ENCODE results near the gene APBA1. TPM values are rescaled to one million over a fixed set of nuclear protein-coding genes. Genes with fewer than 3 reads are reported as not detected.

Gene APBA1
- total RNA-seq, 1 donor from 2014 or later, result 4.3 TPM

DNA sequence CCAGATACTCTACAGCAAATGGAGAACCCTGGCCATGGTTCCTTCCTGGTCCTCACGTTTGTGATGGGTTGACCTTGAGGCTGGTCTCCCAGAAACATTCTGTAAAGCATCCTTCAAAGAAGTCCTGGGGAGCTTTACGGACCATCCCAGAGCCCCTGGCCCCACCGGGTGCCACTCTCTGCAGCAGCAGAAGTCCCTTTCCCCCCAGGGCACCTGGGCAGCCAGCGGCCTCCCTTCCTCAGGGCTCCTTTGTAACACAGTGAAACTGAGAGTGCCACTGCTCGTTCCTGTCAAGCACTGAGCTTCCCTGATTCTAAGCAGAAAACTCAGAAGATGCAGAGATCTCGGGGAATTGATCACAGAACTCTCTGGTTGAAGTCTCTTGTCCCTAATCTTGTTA is 242.9 kb downstream of the APBA1 start:
- no peak for ATAC-seq
- H3K4me1 ChIP-seq, result no peaks in the 10 kb centered on the region
- H3K36me3 ChIP-seq, result no peaks in the 10 kb centered on the region
- H3K27ac ChIP-seq, result no peak overlapping the region
- no peaks in the 10 kb centered on the region for H3K27me3 ChIP-seq (ENCODE audit: low read depth)
- no peak for DNase-seq
- no peak overlapping the region for H3K4me3 ChIP-seq
- intact Hi-C loops (cut with DNase I), result no loop called here
- TF ChIP-seq, protein P1, sequence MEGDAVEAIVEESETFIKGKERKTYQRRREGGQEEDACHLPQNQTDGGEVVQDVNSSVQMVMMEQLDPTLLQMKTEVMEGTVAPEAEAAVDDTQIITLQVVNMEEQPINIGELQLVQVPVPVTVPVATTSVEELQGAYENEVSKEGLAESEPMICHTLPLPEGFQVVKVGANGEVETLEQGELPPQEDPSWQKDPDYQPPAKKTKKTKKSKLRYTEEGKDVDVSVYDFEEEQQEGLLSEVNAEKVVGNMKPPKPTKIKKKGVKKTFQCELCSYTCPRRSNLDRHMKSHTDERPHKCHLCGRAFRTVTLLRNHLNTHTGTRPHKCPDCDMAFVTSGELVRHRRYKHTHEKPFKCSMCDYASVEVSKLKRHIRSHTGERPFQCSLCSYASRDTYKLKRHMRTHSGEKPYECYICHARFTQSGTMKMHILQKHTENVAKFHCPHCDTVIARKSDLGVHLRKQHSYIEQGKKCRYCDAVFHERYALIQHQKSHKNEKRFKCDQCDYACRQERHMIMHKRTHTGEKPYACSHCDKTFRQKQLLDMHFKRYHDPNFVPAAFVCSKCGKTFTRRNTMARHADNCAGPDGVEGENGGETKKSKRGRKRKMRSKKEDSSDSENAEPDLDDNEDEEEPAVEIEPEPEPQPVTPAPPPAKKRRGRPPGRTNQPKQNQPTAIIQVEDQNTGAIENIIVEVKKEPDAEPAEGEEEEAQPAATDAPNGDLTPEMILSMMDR (IDR thresholded peaks at IDR 0.05), result no peak
- H3K9me3 ChIP-seq, result no peaks in the 10 kb centered on the region

DNA sequence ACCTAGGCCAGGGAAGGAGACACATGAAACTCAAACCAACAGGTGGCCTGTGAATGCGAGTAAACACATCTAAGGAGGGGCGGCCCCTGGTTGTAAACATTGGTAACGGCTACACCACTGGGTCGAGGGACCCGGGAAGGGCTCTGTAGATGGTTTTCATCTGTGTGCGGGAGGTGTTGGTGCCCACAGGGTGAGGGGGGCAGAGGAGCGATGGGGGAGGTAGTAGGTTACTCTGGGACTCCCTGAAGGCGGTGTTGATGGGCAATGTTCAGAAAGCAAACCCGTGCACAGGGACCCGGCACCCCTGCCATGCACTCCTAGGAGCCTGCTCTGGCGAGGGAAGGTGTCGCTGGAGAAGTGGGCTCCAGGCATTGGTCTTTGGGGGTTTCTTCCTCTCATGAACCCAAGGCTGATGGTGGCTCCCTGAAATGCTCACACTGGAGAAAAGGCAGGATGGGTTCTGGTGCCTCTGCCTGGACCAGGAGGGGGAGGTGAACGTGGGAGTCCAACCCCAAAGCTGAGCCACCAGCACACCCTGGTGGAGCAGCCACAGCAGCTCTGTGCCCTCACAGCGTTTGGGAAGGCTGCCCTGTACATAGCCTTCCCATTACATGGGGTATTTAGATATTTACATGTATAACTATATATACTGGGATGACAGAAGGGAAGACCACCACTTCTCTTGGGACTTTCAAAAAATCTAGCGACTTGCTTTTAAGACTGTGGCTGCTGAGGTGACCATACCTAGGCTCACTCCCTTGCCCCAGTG is 244.0 kb downstream of the APBA1 start:
- no peaks in the 10 kb centered on the region for H3K27me3 ChIP-seq (ENCODE audit: low read depth)
- H3K9me3 ChIP-seq, result no peaks in the 10 kb centered on the region
- intact Hi-C loops (cut with DNase I), result no loop called here
- H3K27ac ChIP-seq, result no peak overlapping the region
- TF ChIP-seq, protein P1 (IDR thresholded peaks at IDR 0.05), result no peak
- DNase-seq, result no peak
- H3K36me3 ChIP-seq, result no peaks in the 10 kb centered on the region
- ATAC-seq, result no peak
- H3K4me3 ChIP-seq, result no peak overlapping the region
- no peaks in the 10 kb centered on the region for H3K4me1 ChIP-seq

DNA sequence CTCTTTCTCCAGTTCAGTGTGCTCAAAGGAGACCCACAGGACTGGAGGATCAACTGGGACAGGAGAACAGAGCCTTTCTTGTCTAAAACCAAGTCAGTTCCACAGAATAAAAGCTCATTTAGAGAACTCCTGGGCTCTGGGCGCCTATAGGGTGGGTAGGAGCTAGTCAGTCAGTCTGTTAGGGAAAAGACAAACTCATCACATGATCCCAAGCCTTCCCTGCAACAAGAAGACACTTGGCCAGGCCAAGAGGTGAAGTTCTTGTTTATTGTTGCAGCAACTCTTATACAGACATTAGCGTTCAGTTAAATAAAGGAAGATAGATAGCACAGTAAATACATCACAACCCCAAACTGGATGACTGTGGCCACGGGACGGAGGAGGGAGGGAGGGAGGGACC is 244.9 kb downstream of the APBA1 start:
- H3K4me3 ChIP-seq, result no peak overlapping the region
- H3K4me1 ChIP-seq, result no peaks in the 10 kb centered on the region
- no peaks in the 10 kb centered on the region for H3K36me3 ChIP-seq
- DNase-seq, result no peak
- ATAC-seq, result no peak
- no peaks in the 10 kb centered on the region for H3K9me3 ChIP-seq
- no peaks in the 10 kb centered on the region for H3K27me3 ChIP-seq (ENCODE audit: low read depth)
- TF ChIP-seq, protein P1 (IDR thresholded peaks at IDR 0.05), result no peak
- intact Hi-C loops (cut with DNase I), result no loop called here
- H3K27ac ChIP-seq, result no peak overlapping the region

DNA sequence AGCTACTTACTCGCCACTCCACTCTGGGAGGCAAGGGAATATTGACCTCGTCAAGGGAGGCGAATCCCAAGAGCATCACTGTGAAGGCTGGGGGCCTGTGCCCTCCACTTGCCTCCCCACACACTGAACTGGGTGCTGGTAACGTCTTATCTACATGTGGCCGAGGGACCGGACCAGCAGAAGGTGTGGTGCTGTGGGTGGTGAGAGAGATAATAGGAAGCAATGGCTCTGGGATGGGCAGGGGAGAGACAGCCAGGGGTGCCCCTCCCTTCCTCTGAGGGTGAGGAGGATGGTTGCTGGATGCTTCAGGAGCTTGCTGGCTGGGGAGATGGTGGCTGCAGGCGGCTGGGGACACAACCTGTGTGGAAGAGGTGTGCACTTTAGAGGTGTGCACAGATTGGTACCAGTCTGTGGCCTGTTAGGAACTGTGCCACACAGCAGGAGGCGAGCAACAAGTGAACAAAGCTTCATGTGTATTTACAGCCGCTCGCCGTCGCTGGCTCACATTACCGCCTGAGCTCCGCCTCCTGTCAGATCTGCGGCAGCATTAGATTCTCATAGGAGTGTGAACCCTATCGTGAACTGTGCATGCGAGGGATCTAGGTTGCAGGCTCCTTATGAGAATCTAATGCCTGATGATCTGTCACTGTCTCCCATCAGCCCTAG is 246.9 kb downstream of the APBA1 start:
- Histone ChIP-seq H3K27ac (no peak overlapping the region), H3K9me3 (no peaks in the 10 kb centered on the region), H3K4me3 (no peak overlapping the region), H3K36me3 (no peaks in the 10 kb centered on the region), H3K27me3 (ENCODE audit: low read depth) (no peaks in the 10 kb centered on the region), H3K4me1 (no peaks in the 10 kb centered on the region)
- TF ChIP-seq, protein P1 (IDR thresholded peaks at IDR 0.05), result no peak
- ATAC-seq (no peak), DNase-seq (no peak)
- intact Hi-C loops (cut with DNase I), result no loop called here

DNA sequence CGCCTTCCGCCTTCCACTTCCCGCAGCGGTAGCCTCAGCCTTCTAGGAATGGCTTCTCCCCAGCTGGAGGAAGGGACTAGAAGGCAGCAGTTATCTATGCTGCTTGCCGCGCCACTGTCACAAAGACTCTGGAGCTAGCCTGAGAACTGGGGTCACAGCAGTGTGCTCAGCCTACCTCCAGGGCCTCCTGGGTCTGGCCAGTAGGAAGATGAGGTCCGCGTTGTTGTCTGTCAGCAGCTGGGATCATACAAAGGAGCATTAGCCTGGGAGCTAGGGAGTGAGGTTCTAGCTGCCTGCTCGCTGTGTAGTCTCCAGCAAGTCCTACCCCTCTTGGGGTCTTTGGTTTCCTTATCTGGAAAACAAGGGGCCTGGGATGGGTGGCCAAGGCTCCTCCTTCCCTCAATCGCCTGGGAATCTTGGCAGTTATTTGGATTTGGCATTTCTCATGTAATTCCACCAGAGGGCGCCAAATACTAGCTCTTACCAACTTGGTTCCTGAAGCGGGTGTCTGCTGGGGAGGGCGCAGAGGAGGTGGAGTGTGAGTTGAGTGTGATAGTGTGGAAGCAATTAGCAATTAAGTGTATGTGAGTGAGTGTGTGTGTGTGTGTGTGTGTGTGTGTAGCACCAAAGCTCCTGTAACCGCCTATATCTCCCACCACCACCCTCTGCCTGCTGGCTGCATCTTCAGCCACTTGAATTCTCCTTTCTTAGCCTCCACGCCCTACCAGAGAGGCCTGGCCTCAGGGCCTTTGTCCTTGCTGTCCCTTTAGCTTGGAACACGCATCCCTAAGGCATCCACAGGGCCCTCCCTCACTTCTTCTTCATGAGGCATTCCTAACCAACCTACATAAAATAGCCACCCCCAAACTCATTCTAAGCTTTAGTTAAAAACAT is 250.0 kb downstream of the APBA1 start:
- ATAC-seq (peak; percentile 81 to 84), DNase-seq (no peak)
- TF ChIP-seq, protein P1 (IDR thresholded peaks at IDR 0.05), result peak; percentile 73
- no peak overlapping the region for H3K4me3 ChIP-seq
- no peaks in the 10 kb centered on the region for H3K4me1 ChIP-seq
- H3K27ac ChIP-seq, result no peak overlapping the region
- intact Hi-C loops (cut with DNase I), result loop anchor here (5.0 kb wide), 1 partner anchor 125 kb away; no protein-coding TSS in a partner anchor
- no peaks in the 10 kb centered on the region for H3K36me3 ChIP-seq
- no peaks in the 10 kb centered on the region for H3K9me3 ChIP-seq
- H3K27me3 ChIP-seq (ENCODE audit: low read depth), result no peaks in the 10 kb centered on the region
